ENCODE results near the gene TRDN.

DNA sequence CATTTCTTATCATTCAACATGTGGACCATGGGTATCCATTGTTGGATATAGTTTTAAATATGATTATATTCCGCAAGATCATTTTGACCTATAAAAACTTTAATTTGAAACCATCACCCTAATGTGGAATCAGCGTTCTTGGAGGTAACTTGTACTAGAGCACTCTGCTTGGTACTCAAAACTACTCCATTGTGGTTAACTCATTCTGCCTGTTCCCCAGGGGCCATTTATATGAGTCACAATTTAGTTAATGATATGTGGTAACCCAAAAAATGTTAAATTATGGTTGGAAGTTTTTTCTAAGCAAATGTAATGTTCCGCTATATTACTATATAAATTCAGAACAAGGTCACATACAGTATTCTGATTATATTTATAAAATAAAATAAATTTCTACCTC, 109.3 kb downstream of the TRDN start:
- TF ChIP-seq CTCF (IDR thresholded peaks at IDR 0.05 in 8 of 11, conservative IDR thresholded peaks at IDR 0.05 in 3 of 11) (no peak), POLR2AphosphoS5 (IDR thresholded peaks at IDR 0.05) (no peak), POLR2A (IDR thresholded peaks at IDR 0.05) (no peak)
